22Rv1 (cell line): ENCODE data around the gene CEACAM1.
"Not testable (repeated sequence)": the region's sequence is repeated elsewhere in the genome, so short reads cannot be mapped to it uniquely, and the experiment has no call there.

ENCODE experiments used
- CTCF ChIP-seq: fragments of 450-650 bp; IDR thresholded peaks from 2 replicates; pipeline ENCODE4 v1.5.1; 2017; ENCODE audit warnings: mild to moderate bottlenecking
- ZFX ChIP-seq: fragments of 450-650 bp; IDR thresholded peaks from 2 replicates; pipeline ENCODE4 v1.6.1; 2017; ENCODE audit warnings: antibody characterized with exemption, borderline replicate concordance

GRCh38 chr19:42557386-42557871 is 29.1 kb upstream of the CEACAM1 start:
- TF ChIP-seq CTCF, ZFX: not testable (repeated sequence)
